ENCODE data around the gene XKR3. TPM values are rescaled to one million over a fixed set of nuclear protein-coding genes. Genes with fewer than 3 reads are reported as not detected.

XKR3 gene
- total RNA-seq, 1 donor = not detected

- Histone ChIP-seq H3K79me2 (ENCODE audit: insufficient read depth, low read length) (no peaks in the 10 kb centered on the region), H3K27ac (ENCODE audit: low read depth, low read length) (no peak overlapping the region), H3K36me3 (ENCODE audit: insufficient read depth, low read length) (no peaks in the 10 kb centered on the region), H2AFZ (ENCODE audit: low read length) (no peak overlapping the region), H3K4me2 (ENCODE audit: insufficient read depth, low read length) (no peak overlapping the region), H3K4me1 (ENCODE audit: insufficient read depth, low read length) (no peaks in the 10 kb centered on the region), H3K4me3 (ENCODE audit: insufficient read depth, low read length) (no peak overlapping the region), H3K27me3 (ENCODE audit: insufficient read depth, low read length) (no peaks in the 10 kb centered on the region), H3K9me3 (ENCODE audit: low read depth, low read length) (peaks cover 3% of the 10 kb centered on the region), H4K20me1 (ENCODE audit: insufficient read depth, low read length) (no peaks in the 10 kb centered on the region)
- no peak for TF ChIP-seq CTCF (IDR thresholded peaks at IDR 0.05; ENCODE audit: extremely low read depth, low read depth, low read length)
- no peak for DNase-seq (ENCODE audit: insufficient read length, low spot score, missing footprints)
Observed at GRCh38 chr22:16789860-16790493, 35.2 kb downstream of the XKR3 start.

GRCh38 chr22:16783930-16784354, 41.3 kb downstream of the XKR3 start:
- H3K36me3 ChIP-seq (ENCODE audit: insufficient read depth, low read length) = no peaks in the 10 kb centered on the region
- no peak overlapping the region for H3K27ac ChIP-seq (ENCODE audit: low read depth, low read length)
- no peaks in the 10 kb centered on the region for H3K27me3 ChIP-seq (ENCODE audit: insufficient read depth, low read length)
- H3K79me2 ChIP-seq (ENCODE audit: insufficient read depth, low read length) = no peaks in the 10 kb centered on the region
- H3K4me1 ChIP-seq (ENCODE audit: insufficient read depth, low read length) = no peaks in the 10 kb centered on the region
- no peaks in the 10 kb centered on the region for H4K20me1 ChIP-seq (ENCODE audit: insufficient read depth, low read length)
- H3K4me3 ChIP-seq (ENCODE audit: insufficient read depth, low read length) = no peak overlapping the region
- no peak overlapping the region for H2AFZ ChIP-seq (ENCODE audit: low read length)
- peaks cover 3% of the 10 kb centered on the region for H3K9me3 ChIP-seq (ENCODE audit: low read depth, low read length)
- no peak for DNase-seq (ENCODE audit: insufficient read length, low spot score, missing footprints)
- TF ChIP-seq CTCF (IDR thresholded peaks at IDR 0.05; ENCODE audit: extremely low read depth, low read depth, low read length) = no peak
- H3K4me2 ChIP-seq (ENCODE audit: insufficient read depth, low read length) = no peak overlapping the region

GRCh38 chr22:16783453-16783852, 41.8 kb downstream of the XKR3 start:
- no peaks in the 10 kb centered on the region for H3K4me1 ChIP-seq (ENCODE audit: insufficient read depth, low read length)
- H3K4me2 ChIP-seq (ENCODE audit: insufficient read depth, low read length) = no peak overlapping the region
- H3K9me3 ChIP-seq (ENCODE audit: low read depth, low read length) = peaks cover 3% of the 10 kb centered on the region
- H2AFZ ChIP-seq (ENCODE audit: low read length) = no peak overlapping the region
- H3K27me3 ChIP-seq (ENCODE audit: insufficient read depth, low read length) = no peaks in the 10 kb centered on the region
- no peaks in the 10 kb centered on the region for H3K36me3 ChIP-seq (ENCODE audit: insufficient read depth, low read length)
- no peak for TF ChIP-seq CTCF (IDR thresholded peaks at IDR 0.05; ENCODE audit: extremely low read depth, low read depth, low read length)
- H3K27ac ChIP-seq (ENCODE audit: low read depth, low read length) = no peak overlapping the region
- H3K4me3 ChIP-seq (ENCODE audit: insufficient read depth, low read length) = no peak overlapping the region
- no peaks in the 10 kb centered on the region for H3K79me2 ChIP-seq (ENCODE audit: insufficient read depth, low read length)
- H4K20me1 ChIP-seq (ENCODE audit: insufficient read depth, low read length) = no peaks in the 10 kb centered on the region
- no peak for DNase-seq (ENCODE audit: insufficient read length, low spot score, missing footprints)

GRCh38 chr22:16781764-16782329, 43.4 kb downstream of the XKR3 start:
- H3K27ac ChIP-seq (ENCODE audit: low read depth, low read length) = no peak overlapping the region
- H3K79me2 ChIP-seq (ENCODE audit: insufficient read depth, low read length) = no peaks in the 10 kb centered on the region
- H3K9me3 ChIP-seq (ENCODE audit: low read depth, low read length) = peaks cover 3% of the 10 kb centered on the region
- no peaks in the 10 kb centered on the region for H3K36me3 ChIP-seq (ENCODE audit: insufficient read depth, low read length)
- no peak overlapping the region for H3K4me2 ChIP-seq (ENCODE audit: insufficient read depth, low read length)
- H2AFZ ChIP-seq (ENCODE audit: low read length) = no peak overlapping the region
- no peak for TF ChIP-seq CTCF (IDR thresholded peaks at IDR 0.05; ENCODE audit: extremely low read depth, low read depth, low read length)
- no peaks in the 10 kb centered on the region for H4K20me1 ChIP-seq (ENCODE audit: insufficient read depth, low read length)
- H3K4me3 ChIP-seq (ENCODE audit: insufficient read depth, low read length) = no peak overlapping the region
- no peak for DNase-seq (ENCODE audit: insufficient read length, low spot score, missing footprints)
- H3K4me1 ChIP-seq (ENCODE audit: insufficient read depth, low read length) = no peaks in the 10 kb centered on the region
- no peaks in the 10 kb centered on the region for H3K27me3 ChIP-seq (ENCODE audit: insufficient read depth, low read length)
